GM12878 (cell line): ENCODE data around the gene IPCEF1. TPM values are rescaled to one million over a fixed set of nuclear protein-coding genes. Genes with fewer than 3 reads are reported as not detected.

Experiments
- ASH2L ChIP-seq: fragments of 300-600, 200-600 bp; sonication (generic); IDR thresholded peaks from 2 replicates; pipeline ENCODE4 v1.6.1; 2017; ENCODE audit warnings: low read depth, mild to moderate bottlenecking, borderline replicate concordance
- CBFB ChIP-seq: IDR thresholded peaks from 2 replicates; pipeline ENCODE4 v1.6.1; 2016; ENCODE audit warnings: antibody characterized with exemption, low read depth
- ETV6 ChIP-seq, 2 experiments: fragments of 450-650 bp in 1 of 2; IDR thresholded peaks in 1 of 2; conservative IDR thresholded peaks in 1 of 2; 2 replicates each; pipeline ENCODE4 v1.6.1; 2014; ENCODE audit warnings: antibody characterized with exemption in 1 of 2, borderline replicate concordance in 1 of 2, low read depth in 1 of 2, mild to moderate bottlenecking in 1 of 2, moderate library complexity in 1 of 2
- FOXM1 ChIP-seq: IDR thresholded peaks from 2 replicates; pipeline ENCODE4 v1.6.1; 2012; ENCODE audit warnings: low read depth, mild to moderate bottlenecking, inconsistent platforms, low read length, moderate library complexity
- GATAD2B ChIP-seq: fragments of 450-650 bp; conservative IDR thresholded peaks from 2 replicates; pipeline ENCODE4 v1.6.1; 2017; ENCODE audit warnings: low read depth, mild to moderate bottlenecking, moderate library complexity
- HDGF ChIP-seq: fragments of 450-650 bp; IDR thresholded peaks from 2 replicates; pipeline ENCODE4 v1.6.1; 2016; ENCODE audit warnings: antibody characterized with exemption
- IRF4 ChIP-seq: IDR thresholded peaks from 2 replicates; pipeline ENCODE4 v1.6.1; 2011; ENCODE audit warnings: low read depth, low read length
- MEF2A ChIP-seq: IDR thresholded peaks from 2 replicates; pipeline ENCODE4 v1.6.1; 2011; ENCODE audit warnings: low read depth, mild to moderate bottlenecking, low read length, moderate library complexity; ENCODE audit not compliant: insufficient read depth
- PML ChIP-seq: IDR thresholded peaks from 2 replicates; pipeline ENCODE4 v1.6.1; 2012; ENCODE audit warnings: low read length, inconsistent platforms
- POLR2AphosphoS2 ChIP-seq: IDR thresholded peaks from 2 replicates; pipeline ENCODE4 v1.6.1; 2011; ENCODE audit warnings: low read depth, mild to moderate bottlenecking, low read length, improper control_type of control experiment, moderate library complexity
- SPI1 ChIP-seq: IDR thresholded peaks from 2 replicates; pipeline ENCODE4 v1.6.1; 2011; ENCODE audit warnings: low read depth, mild to moderate bottlenecking, low read length, moderate library complexity, borderline replicate concordance; ENCODE audit not compliant: insufficient read depth
- TBL1XR1 ChIP-seq: IDR thresholded peaks from 2 replicates; pipeline ENCODE4 v1.6.1; 2012; ENCODE audit warnings: low read depth, low read length, improper control_type of control experiment
- WRNIP1 ChIP-seq: IDR thresholded peaks from 2 replicates; pipeline ENCODE4 v1.6.1; 2011; ENCODE audit warnings: low read depth, low read length, improper control_type of control experiment, borderline replicate concordance
- ZBED1 ChIP-seq: IDR thresholded peaks from 2 replicates; pipeline ENCODE4 v1.6.1; 2016; ENCODE audit warnings: borderline replicate concordance
- ZNF207 ChIP-seq: fragments of 450-650 bp; IDR thresholded peaks from 2 replicates; pipeline ENCODE4 v1.6.1; 2014; ENCODE audit warnings: antibody characterized with exemption, mild to moderate bottlenecking, borderline replicate concordance
- polyA plus RNA-seq, 11 experiments: library from polyadenylated mRNA; depleted of rRNA in 4 of 11; unstranded in 6 of 11; stranded (reverse) in 5 of 11; fragments of >200 nt; fragmentation: Nextera tagmentation in 4 of 11; fragmentation: Illumina TruSeq in 1 of 11; extraction: Ambion mirVana in 4 of 11; extraction: Trizol in 1 of 11; gene quantifications; 1 replicate in 1 of 11; 2 replicates in 10 of 11; pipeline versions ENCODE4 v1.2.1 to v1.2.3, GENCODE V29; 2011 to 2016; ENCODE audit warnings: inconsistent platforms in 2 of 11, missing spikeins in 2 of 11, low read depth in 1 of 11
- total RNA-seq, 4 experiments: library from RNA; depleted of rRNA in 3 of 4; stranded (reverse); fragments of >200 nt in 3 of 4; fragmentation: Illumina TruSeq in 1 of 4; extraction: Trizol in 1 of 4; gene quantifications; 2 replicates each; pipeline versions ENCODE4 v1.2.1 to v1.2.3, GENCODE V29; 2013 to 2021
- TF ChIP-seq, protein P1 (sequence below): IDR thresholded peaks from 2 replicates; pipeline ENCODE4 v1.6.1; 2012; ENCODE audit warnings: improper control_type of control experiment, low read depth, low read length; ENCODE audit not compliant: insufficient replicate concordance
- TF ChIP-seq, protein P2 (sequence below): fragments of 450-650 bp; IDR thresholded peaks from 2 replicates; pipeline ENCODE4 v1.6.1; 2014; ENCODE audit warnings: mild to moderate bottlenecking
- TF ChIP-seq, protein P3 (sequence below): IDR thresholded peaks from 2 replicates; pipeline ENCODE4 v1.6.1; 2011; ENCODE audit warnings: low read depth, mild to moderate bottlenecking, low read length, moderate library complexity, borderline replicate concordance; ENCODE audit errors: extremely low read depth
- TF ChIP-seq, protein P4 (sequence below): fragments of 150-350 bp; IDR thresholded peaks from 2 replicates; pipeline ENCODE4 v1.6.1; 2014; ENCODE audit warnings: mild to moderate bottlenecking, low read depth, low read length
- TF ChIP-seq, protein P5 (sequence below): fragments of 450-650 bp; IDR thresholded peaks from 2 replicates; pipeline ENCODE4 v1.6.1; 2016; ENCODE audit warnings: mild to moderate bottlenecking

Gene IPCEF1
- total and polyA plus RNA-seq, 10 of the 15 experiments (the other 5 are each of a cell fraction or from before 2014, with no cell fraction given) = 1.3 to 137 (median 4.2) TPM

DNA sequence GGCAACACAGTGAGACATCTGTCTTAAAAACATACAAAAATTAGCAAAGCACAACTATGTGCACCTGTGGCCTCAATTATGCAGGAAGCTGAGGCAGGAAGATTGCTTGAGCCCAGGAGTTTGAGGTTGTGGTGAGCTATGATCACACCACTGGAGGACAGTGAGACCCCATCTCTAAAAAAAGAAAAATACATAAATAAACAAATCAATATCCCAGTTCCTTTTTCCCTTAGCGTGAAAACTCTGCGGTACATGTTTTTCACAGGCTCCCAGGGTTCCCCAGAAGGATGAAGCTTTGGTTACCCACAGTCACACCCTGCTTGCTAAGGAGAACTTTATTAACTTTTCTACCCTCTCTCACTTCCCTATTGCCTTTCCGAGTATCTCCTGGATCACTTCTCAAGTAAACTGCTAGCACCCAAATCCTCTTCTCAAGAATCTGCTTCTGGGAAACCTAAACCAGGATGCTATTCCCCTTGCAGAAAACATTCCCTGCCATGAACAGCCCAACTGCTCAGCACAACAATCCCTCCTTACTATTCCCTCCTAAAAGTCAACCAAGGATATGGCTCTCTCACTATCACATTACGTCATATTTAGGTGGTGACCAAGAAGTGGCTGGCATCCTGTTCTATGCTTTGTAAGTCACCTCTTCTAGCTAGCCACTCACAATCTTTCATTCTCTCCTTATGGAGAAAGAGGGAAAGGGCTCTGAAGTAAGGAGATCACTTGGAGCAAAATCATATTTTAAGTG is 122.4 kb downstream of the IPCEF1 start (continued):
- TF ChIP-seq, protein P1, sequence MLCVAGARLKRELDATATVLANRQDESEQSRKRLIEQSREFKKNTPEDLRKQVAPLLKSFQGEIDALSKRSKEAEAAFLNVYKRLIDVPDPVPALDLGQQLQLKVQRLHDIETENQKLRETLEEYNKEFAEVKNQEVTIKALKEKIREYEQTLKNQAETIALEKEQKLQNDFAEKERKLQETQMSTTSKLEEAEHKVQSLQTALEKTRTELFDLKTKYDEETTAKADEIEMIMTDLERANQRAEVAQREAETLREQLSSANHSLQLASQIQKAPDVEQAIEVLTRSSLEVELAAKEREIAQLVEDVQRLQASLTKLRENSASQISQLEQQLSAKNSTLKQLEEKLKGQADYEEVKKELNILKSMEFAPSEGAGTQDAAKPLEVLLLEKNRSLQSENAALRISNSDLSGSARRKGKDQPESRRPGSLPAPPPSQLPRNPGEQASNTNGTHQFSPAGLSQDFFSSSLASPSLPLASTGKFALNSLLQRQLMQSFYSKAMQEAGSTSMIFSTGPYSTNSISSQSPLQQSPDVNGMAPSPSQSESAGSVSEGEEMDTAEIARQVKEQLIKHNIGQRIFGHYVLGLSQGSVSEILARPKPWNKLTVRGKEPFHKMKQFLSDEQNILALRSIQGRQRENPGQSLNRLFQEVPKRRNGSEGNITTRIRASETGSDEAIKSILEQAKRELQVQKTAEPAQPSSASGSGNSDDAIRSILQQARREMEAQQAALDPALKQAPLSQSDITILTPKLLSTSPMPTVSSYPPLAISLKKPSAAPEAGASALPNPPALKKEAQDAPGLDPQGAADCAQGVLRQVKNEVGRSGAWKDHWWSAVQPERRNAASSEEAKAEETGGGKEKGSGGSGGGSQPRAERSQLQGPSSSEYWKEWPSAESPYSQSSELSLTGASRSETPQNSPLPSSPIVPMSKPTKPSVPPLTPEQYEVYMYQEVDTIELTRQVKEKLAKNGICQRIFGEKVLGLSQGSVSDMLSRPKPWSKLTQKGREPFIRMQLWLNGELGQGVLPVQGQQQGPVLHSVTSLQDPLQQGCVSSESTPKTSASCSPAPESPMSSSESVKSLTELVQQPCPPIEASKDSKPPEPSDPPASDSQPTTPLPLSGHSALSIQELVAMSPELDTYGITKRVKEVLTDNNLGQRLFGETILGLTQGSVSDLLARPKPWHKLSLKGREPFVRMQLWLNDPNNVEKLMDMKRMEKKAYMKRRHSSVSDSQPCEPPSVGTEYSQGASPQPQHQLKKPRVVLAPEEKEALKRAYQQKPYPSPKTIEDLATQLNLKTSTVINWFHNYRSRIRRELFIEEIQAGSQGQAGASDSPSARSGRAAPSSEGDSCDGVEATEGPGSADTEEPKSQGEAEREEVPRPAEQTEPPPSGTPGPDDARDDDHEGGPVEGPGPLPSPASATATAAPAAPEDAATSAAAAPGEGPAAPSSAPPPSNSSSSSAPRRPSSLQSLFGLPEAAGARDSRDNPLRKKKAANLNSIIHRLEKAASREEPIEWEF = no peak
- TF ChIP-seq PML (no peak), ZNF207 (no peak), ASH2L (no peak), WRNIP1 (no peak), ETV6 (conservative IDR thresholded peaks at IDR 0.05 in 1 of 2, IDR thresholded peaks at IDR 0.05 in 1 of 2; ENCODE audit: borderline replicate concordance in 1 of 2, low read depth in 1 of 2) (no peak), POLR2AphosphoS2 (no peak), ZBED1 (no peak), FOXM1 (no peak), CBFB (no peak), IRF4 (peak; percentile 47; the same call in 1 of the 2 replicates), SPI1 (peak; percentile 91), GATAD2B (peak; percentile 56; the same call in 1 of the 2 replicates), TBL1XR1 (peak; percentile 21; the same call in 1 of the 2 replicates), MEF2A (no peak), HDGF (no peak)
- TF ChIP-seq, protein P2, sequence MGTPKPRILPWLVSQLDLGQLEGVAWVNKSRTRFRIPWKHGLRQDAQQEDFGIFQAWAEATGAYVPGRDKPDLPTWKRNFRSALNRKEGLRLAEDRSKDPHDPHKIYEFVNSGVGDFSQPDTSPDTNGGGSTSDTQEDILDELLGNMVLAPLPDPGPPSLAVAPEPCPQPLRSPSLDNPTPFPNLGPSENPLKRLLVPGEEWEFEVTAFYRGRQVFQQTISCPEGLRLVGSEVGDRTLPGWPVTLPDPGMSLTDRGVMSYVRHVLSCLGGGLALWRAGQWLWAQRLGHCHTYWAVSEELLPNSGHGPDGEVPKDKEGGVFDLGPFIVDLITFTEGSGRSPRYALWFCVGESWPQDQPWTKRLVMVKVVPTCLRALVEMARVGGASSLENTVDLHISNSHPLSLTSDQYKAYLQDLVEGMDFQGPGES = no peak
- TF ChIP-seq, protein P3, sequence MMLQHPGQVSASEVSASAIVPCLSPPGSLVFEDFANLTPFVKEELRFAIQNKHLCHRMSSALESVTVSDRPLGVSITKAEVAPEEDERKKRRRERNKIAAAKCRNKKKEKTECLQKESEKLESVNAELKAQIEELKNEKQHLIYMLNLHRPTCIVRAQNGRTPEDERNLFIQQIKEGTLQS = no peak
- TF ChIP-seq, protein P4, sequence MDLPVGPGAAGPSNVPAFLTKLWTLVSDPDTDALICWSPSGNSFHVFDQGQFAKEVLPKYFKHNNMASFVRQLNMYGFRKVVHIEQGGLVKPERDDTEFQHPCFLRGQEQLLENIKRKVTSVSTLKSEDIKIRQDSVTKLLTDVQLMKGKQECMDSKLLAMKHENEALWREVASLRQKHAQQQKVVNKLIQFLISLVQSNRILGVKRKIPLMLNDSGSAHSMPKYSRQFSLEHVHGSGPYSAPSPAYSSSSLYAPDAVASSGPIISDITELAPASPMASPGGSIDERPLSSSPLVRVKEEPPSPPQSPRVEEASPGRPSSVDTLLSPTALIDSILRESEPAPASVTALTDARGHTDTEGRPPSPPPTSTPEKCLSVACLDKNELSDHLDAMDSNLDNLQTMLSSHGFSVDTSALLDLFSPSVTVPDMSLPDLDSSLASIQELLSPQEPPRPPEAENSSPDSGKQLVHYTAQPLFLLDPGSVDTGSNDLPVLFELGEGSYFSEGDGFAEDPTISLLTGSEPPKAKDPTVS = no peak
- TF ChIP-seq, protein P5, sequence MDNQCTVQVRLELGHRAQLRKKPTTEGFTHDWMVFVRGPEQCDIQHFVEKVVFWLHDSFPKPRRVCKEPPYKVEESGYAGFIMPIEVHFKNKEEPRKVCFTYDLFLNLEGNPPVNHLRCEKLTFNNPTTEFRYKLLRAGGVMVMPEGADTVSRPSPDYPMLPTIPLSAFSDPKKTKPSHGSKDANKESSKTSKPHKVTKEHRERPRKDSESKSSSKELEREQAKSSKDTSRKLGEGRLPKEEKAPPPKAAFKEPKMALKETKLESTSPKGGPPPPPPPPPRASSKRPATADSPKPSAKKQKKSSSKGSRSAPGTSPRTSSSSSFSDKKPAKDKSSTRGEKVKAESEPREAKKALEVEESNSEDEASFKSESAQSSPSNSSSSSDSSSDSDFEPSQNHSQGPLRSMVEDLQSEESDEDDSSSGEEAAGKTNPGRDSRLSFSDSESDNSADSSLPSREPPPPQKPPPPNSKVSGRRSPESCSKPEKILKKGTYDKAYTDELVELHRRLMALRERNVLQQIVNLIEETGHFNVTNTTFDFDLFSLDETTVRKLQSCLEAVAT = no peak
